H1 (cell line): ENCODE data around the gene LITAFD. TPM values are rescaled to one million over a fixed set of nuclear protein-coding genes. Genes with fewer than 3 reads are reported as not detected.

Source experiments
- CTCF ChIA-PET: fragments of 300-600 bp; sonication (Branson Sonifier 250); formaldehyde crosslinking; loops from one replicate; lab custom pipeline; 2021; ENCODE audit not compliant: partially characterized antibody; lab: Charles Lee
- POLR2A ChIA-PET: fragments of 300-600 bp; sonication (Branson Sonifier 250); formaldehyde crosslinking; loops from one replicate; lab custom pipeline; 2021; ENCODE audit warnings: inconsistent platforms; ENCODE audit not compliant: partially characterized antibody; lab: Charles Lee
- DNase-seq, 2 experiments: peaks; one replicate each; pipeline versions ENCODE4 v3.0.0 to v3.0.0-alpha.2; 2010 to 2022; ENCODE audit warnings: low spot score in 2 of 2, low read depth in 1 of 2, mixed read lengths in 1 of 2
- FAIRE-seq: peaks from 2 replicates; lab custom pipeline; 2011; peaks lifted over from hg19 to GRCh38; lab: Jason Lieb, UNC
- H2AFZ ChIP-seq: 2 replicates; pipeline ENCODE4 v1.8.1; 2012; ENCODE audit warnings: low read length, inconsistent platforms
- H2AK5ac ChIP-seq: 2 replicates; pipeline ENCODE4 v1.6.1; 2013; ENCODE audit warnings: low read depth, low read length
- H2BK120ac ChIP-seq: replicated peaks from 2 replicates; pipeline ENCODE3; 2013; ENCODE audit warnings: low read depth, low read length, inconsistent platforms
- H2BK12ac ChIP-seq: 2 replicates; pipeline ENCODE4 v1.6.1; 2013; ENCODE audit warnings: low read depth, low read length
- H2BK15ac ChIP-seq: 2 replicates; pipeline ENCODE4 v1.6.1; 2013; ENCODE audit warnings: low read length
- H2BK20ac ChIP-seq: 2 replicates; pipeline ENCODE4 v1.6.1; 2013; ENCODE audit warnings: low read length
- H2BK5ac ChIP-seq: 2 replicates; pipeline ENCODE4 v1.6.1; 2013; ENCODE audit warnings: low read depth, low read length
- H3K14ac ChIP-seq: 2 replicates; pipeline ENCODE4 v1.6.1; 2013; ENCODE audit warnings: inconsistent platforms; ENCODE audit not compliant: insufficient read length
- H3K18ac ChIP-seq: 2 replicates; pipeline ENCODE4 v1.6.1; 2013; ENCODE audit warnings: low read length; ENCODE audit errors: extremely low read depth
- H3K23ac ChIP-seq: 2 replicates; pipeline ENCODE4 v1.6.1; 2013; ENCODE audit warnings: inconsistent platforms; ENCODE audit not compliant: insufficient read length
- H3K23me2 ChIP-seq: 2 replicates; pipeline ENCODE4 v1.6.1; 2013; ENCODE audit warnings: low read depth, low read length
- H3K27ac ChIP-seq: 2 replicates; pipeline ENCODE4 v1.6.1; 2011; ENCODE audit warnings: low read depth, low read length, inconsistent platforms
- H3K27me3 ChIP-seq, 4 experiments: replicated peaks in 1 of 4; 1 replicate in 1 of 4; 2 replicates in 3 of 4; pipeline versions ENCODE4 v1.6.1 to v1.8.1; 2011 to 2013; ENCODE audit warnings: low read length in 3 of 4, mild to moderate bottlenecking in 3 of 4, inconsistent platforms in 2 of 4, mixed read lengths in 2 of 4, moderate library complexity in 1 of 4; ENCODE audit not compliant: control insufficient read depth in 3 of 4, insufficient read depth in 3 of 4; ENCODE audit errors: extremely low read depth in 1 of 4
- H3K36me3 ChIP-seq, 4 experiments: 2 replicates each; pipeline versions ENCODE4 v1.6.1 to v1.8.1; 2011 to 2013; ENCODE audit warnings: mild to moderate bottlenecking in 4 of 4, low read length in 3 of 4, moderate library complexity in 2 of 4, control low read depth in 1 of 4, inconsistent platforms in 1 of 4; ENCODE audit not compliant: insufficient read depth in 4 of 4, control insufficient read depth in 2 of 4
- H3K4ac ChIP-seq: replicated peaks from 2 replicates; pipeline ENCODE3; 2013; ENCODE audit warnings: low read length, low read depth, mixed read lengths, inconsistent platforms; ENCODE audit not compliant: insufficient read length
- H3K4me1 ChIP-seq, 4 experiments: replicated peaks in 1 of 4; 1 replicate in 1 of 4; 2 replicates in 3 of 4; pipeline versions ENCODE4 v1.6.1 to v1.8.1; 2011 to 2013; ENCODE audit warnings: low read length in 3 of 4, inconsistent platforms in 2 of 4, mixed read lengths in 1 of 4; ENCODE audit not compliant: insufficient read depth in 4 of 4, control insufficient read depth in 3 of 4
- H3K4me2 ChIP-seq, 2 experiments: 2 replicates each; pipeline versions ENCODE4 v1.6.1 to v1.8.1; 2011 to 2013; ENCODE audit warnings: low read depth in 2 of 2, low read length in 2 of 2, control low read depth in 1 of 2, inconsistent platforms in 1 of 2, mild to moderate bottlenecking in 1 of 2; ENCODE audit not compliant: insufficient read depth in 1 of 2
- H3K4me3 ChIP-seq, 4 experiments: fragments of 200-600, 300-600 bp in 1 of 4; sonication (generic), shearing (Covaris generic), sonication (Bioruptor Twin) in 1 of 4; 2 replicates each; pipeline versions ENCODE4 v1.5.1 to v1.8.1; 2011 to 2016; ENCODE audit warnings: low read length in 4 of 4, low read depth in 3 of 4, control low read depth in 2 of 4, inconsistent platforms in 2 of 4, mild to moderate bottlenecking in 2 of 4, mixed read lengths in 1 of 4, moderate library complexity in 1 of 4; ENCODE audit not compliant: insufficient read depth in 2 of 4; ENCODE audit errors: extremely low read depth in 1 of 4
- H3K56ac ChIP-seq: replicated peaks from 2 replicates; pipeline ENCODE3; 2013; ENCODE audit warnings: low read depth, mild to moderate bottlenecking, mixed read lengths, low read length, inconsistent platforms; ENCODE audit not compliant: insufficient read length
- H3K79me1 ChIP-seq: 2 replicates; pipeline ENCODE4 v1.6.1; 2013; ENCODE audit warnings: low read depth, low read length, control low read depth
- H3K79me2 ChIP-seq, 2 experiments: 2 replicates each; pipeline versions ENCODE4 v1.6.1 to v1.8.1; 2012 to 2013; ENCODE audit warnings: low read length in 2 of 2, mild to moderate bottlenecking in 2 of 2, inconsistent platforms in 1 of 2; ENCODE audit not compliant: insufficient read depth in 2 of 2, control insufficient read depth in 1 of 2
- H3K9ac ChIP-seq, 4 experiments: replicated peaks in 1 of 4; 1 replicate in 1 of 4; 2 replicates in 3 of 4; pipeline versions ENCODE4 v1.6.1 to v1.8.1; 2011 to 2013; ENCODE audit warnings: low read depth in 3 of 4, low read length in 3 of 4, control low read depth in 2 of 4, mild to moderate bottlenecking in 2 of 4, moderate library complexity in 2 of 4, inconsistent platforms in 1 of 4; ENCODE audit errors: extremely low read depth in 1 of 4
- H3K9me3 ChIP-seq, 2 experiments: 2 replicates each; pipeline versions ENCODE4 v1.6.1 to v1.8.1; 2012 to 2013; ENCODE audit warnings: mild to moderate bottlenecking in 2 of 2, moderate library complexity in 2 of 2, control low read depth in 1 of 2, inconsistent platforms in 1 of 2, low read depth in 1 of 2, low read length in 1 of 2, mixed read lengths in 1 of 2; ENCODE audit not compliant: insufficient read depth in 2 of 2
- H4K20me1 ChIP-seq, 2 experiments: replicated peaks in 1 of 2; 2 replicates each; pipeline versions ENCODE3 to v1.8.1; 2011 to 2013; ENCODE audit warnings: inconsistent platforms in 2 of 2, low read length in 2 of 2, mild to moderate bottlenecking in 1 of 2; ENCODE audit not compliant: insufficient read depth in 2 of 2, control insufficient read depth in 1 of 2
- H4K5ac ChIP-seq: 2 replicates; pipeline ENCODE4 v1.6.1; 2013; ENCODE audit warnings: low read length, low read depth, mixed read lengths, inconsistent platforms; ENCODE audit not compliant: insufficient read length
- H4K8ac ChIP-seq: 2 replicates; pipeline ENCODE4 v1.8.0; 2013; ENCODE audit warnings: mild to moderate bottlenecking, moderate library complexity, low read length, inconsistent platforms; ENCODE audit not compliant: insufficient read depth; ENCODE audit errors: extremely low read depth
- H4K91ac ChIP-seq: replicated peaks from 2 replicates; pipeline ENCODE3; 2013; ENCODE audit warnings: low read length, mixed read lengths, inconsistent platforms; ENCODE audit not compliant: insufficient read length
- KDM1A ChIP-seq: fragments of 200-600, 300-600 bp; sonication (generic); IDR thresholded peaks from 2 replicates; pipeline ENCODE4 v1.7.1; 2016; ENCODE audit warnings: mild to moderate bottlenecking, low read length, borderline replicate concordance
- POLR2AphosphoS5 ChIP-seq: IDR thresholded peaks from 2 replicates; pipeline ENCODE4 v1.6.1; 2011; ENCODE audit warnings: low read depth, low read length
- WGBS, 2 experiments: shearing (Covaris generic) in 1 of 2; methylation state at CpG; one replicate each; pipeline versions ENCODE4 v1.1.6 to v1.1.7; 2013 to 2015; ENCODE audit warnings: low lambda C conversion rate in 2 of 2, mixed read lengths in 2 of 2, inconsistent platforms in 1 of 2, low coverage in 1 of 2, missing lambda C conversion rate in 1 of 2; ENCODE audit not compliant: insufficient replicate concordance in 2 of 2, insufficient coverage in 1 of 2, insufficient read length in 1 of 2; ENCODE audit errors: extremely low coverage in 1 of 2, missing lambda C conversion rate in 1 of 2; 5-methylcytosine and 5-hydroxymethylcytosine counted together
- polyA plus RNA-seq, 7 experiments: library from polyadenylated mRNA; depleted of rRNA in 3 of 7; stranded (reverse) in 5 of 7; unstranded in 2 of 7; fragments of >200 nt in 5 of 7; fragments of 200-250 nt in 2 of 7; gene quantifications; 1 replicate in 5 of 7; 2 replicates in 1 of 7; 4 replicates in 1 of 7; pipeline versions ENCODE4 v1.2.1 to v1.2.3, GENCODE V29; 2011 to 2013; ENCODE audit warnings: missing spikeins in 2 of 7, mixed read lengths in 2 of 7
- total RNA-seq: library from RNA; stranded (reverse); fragmentation: NEBNext Ultra II Directional; extraction: Animal tissue kit (Norgen Biotek cat#: 25700); gene quantifications from 2 replicates; pipeline ENCODE4 v1.2.1, GENCODE V29; 2021

The LITAFD gene
- total and polyA plus RNA-seq, 2 of the 8 experiments (the other 6 are each of a cell fraction or from before 2014, with no cell fraction given): not detected

GRCh38 chr16:8851761-8852403 lies 30.3 kb upstream of the LITAFD start:
- ChIA-PET POLR2A (interaction anchor here (0.7 to 24.4 kb wide), 6 partner anchors 20 to 175 kb away, joined by 3 to 456 read pairs (median 3); partner anchors contain the start of genes CARHSP1 and LITAFD), CTCF (interaction anchor here (0.6 to 8.8 kb wide), 9 partner anchors 8 to 349 kb away, joined by 3 to 90 read pairs (median 4); partner anchors contain the start of gene CARHSP1)
- no peak overlapping the region for H2BK12ac ChIP-seq
- no peak overlapping the region for H2AK5ac ChIP-seq
- DNase-seq (no peak), FAIRE-seq (no peak)
- H3K4ac ChIP-seq: no peak overlapping the region
- 89% methylated on average over 8 of the region's 8 CpGs; no CpG with 5 or more reads in 1 of the 2 experiments for WGBS, 2 experiments
- no peak overlapping the region for H2AFZ ChIP-seq
- H3K27me3 ChIP-seq: no peaks in the 10 kb centered on the region
- H4K91ac ChIP-seq: no peak overlapping the region
- H4K20me1 ChIP-seq: peaks cover 16 to 29% of the 10 kb centered on the region in 2 experiments
- H3K23ac ChIP-seq: no peak overlapping the region
- H2BK15ac ChIP-seq: no peak overlapping the region
- peaks cover 27 to 83% (median 40%) of the 10 kb centered on the region in 4 experiments; a peak in 7 of 8 replicates for H3K36me3 ChIP-seq
- no peak overlapping the region for H2BK120ac ChIP-seq
- H3K9me3 ChIP-seq: no peaks in the 10 kb centered on the region
- peaks cover 3% of the 10 kb centered on the region for H3K79me1 ChIP-seq
- H3K56ac ChIP-seq: no peak overlapping the region
- no peak overlapping the region for H3K27ac ChIP-seq
- no peak overlapping the region for H3K18ac ChIP-seq
- H3K4me2 ChIP-seq: no peak overlapping the region
- H3K4me1 ChIP-seq: peaks cover 0 to 21% (median 9%) of the 10 kb centered on the region in 4 experiments; a peak in 6 of 7 replicates
- no peak overlapping the region for H2BK5ac ChIP-seq
- no peak overlapping the region for H3K4me3 ChIP-seq
- H3K79me2 ChIP-seq: peaks cover 0 to 3% of the 10 kb centered on the region in 2 experiments; a peak in 1 of 4 replicates
- H2BK20ac ChIP-seq: no peak overlapping the region
- H4K8ac ChIP-seq: no peak overlapping the region
- H3K23me2 ChIP-seq: no peaks in the 10 kb centered on the region
- TF ChIP-seq POLR2AphosphoS5 (peak; percentile 62; the same call in 1 of the 2 replicates), KDM1A (no peak)
- H3K9ac ChIP-seq: no peak overlapping the region
- H4K5ac ChIP-seq: no peak overlapping the region
- H3K14ac ChIP-seq: no peak overlapping the region
